Neural cell (in vitro differentiated cells): ENCODE results near the gene SSTR4. TPM values are rescaled to one million over a fixed set of nuclear protein-coding genes. Genes with fewer than 3 reads are reported as not detected.

Experiments used
- H2AFZ ChIP-seq: fragments of 200-600, 300-800 bp; sonication (generic), shearing (Covaris generic); 2 replicates; pipeline ENCODE4 v1.6.0; 2014; ENCODE audit warnings: low read depth, mild to moderate bottlenecking, antibody characterized with exemption, low read length, moderate library complexity
- H3F3A ChIP-seq: fragments of 200-600 bp; shearing (Covaris generic); 2 replicates; pipeline ENCODE4 v1.6.1; 2016; ENCODE audit warnings: mild to moderate bottlenecking, moderate library complexity, mixed read lengths, antibody characterized with exemption, low read length; ENCODE audit not compliant: insufficient read depth, poor library complexity, severe bottlenecking
- H3K27ac ChIP-seq: fragments of 200-600, 300-800 bp; sonication (generic), shearing (Covaris generic); 2 replicates; pipeline ENCODE4 v1.5.1; 2014; ENCODE audit warnings: mild to moderate bottlenecking, low read length, moderate library complexity
- H3K27me3 ChIP-seq: fragments of 300-800, 200-600 bp; sonication (generic), shearing (Covaris generic); 2 replicates; pipeline ENCODE4 v1.6.0; 2014; ENCODE audit warnings: mild to moderate bottlenecking, low read depth, low read length, moderate library complexity; ENCODE audit not compliant: insufficient read depth
- H3K36me3 ChIP-seq: fragments of 300-800, 200-600 bp; sonication (generic), shearing (Covaris generic); 2 replicates; pipeline ENCODE4 v1.5.1; 2014; ENCODE audit warnings: mild to moderate bottlenecking, antibody characterized with exemption, low read length, moderate library complexity; ENCODE audit not compliant: insufficient read depth
- H3K4me2 ChIP-seq: fragments of 300-800, 200-600 bp; sonication (generic), shearing (Covaris generic); 2 replicates; pipeline ENCODE4 v1.6.0; 2014; ENCODE audit warnings: mild to moderate bottlenecking, low read length
- H3K4me3 ChIP-seq: fragments of 300-800, 200-600 bp; sonication (generic), shearing (Covaris generic); 2 replicates; pipeline ENCODE4 v1.5.1; 2014; ENCODE audit warnings: mild to moderate bottlenecking, low read length, moderate library complexity
- H3K79me2 ChIP-seq: fragments of 200-600 bp; shearing (Covaris generic); replicated peaks from 2 replicates; pipeline ENCODE4 v1.6.0; 2014; ENCODE audit warnings: mild to moderate bottlenecking, low read length, moderate library complexity; ENCODE audit not compliant: insufficient read depth
- H3K9ac ChIP-seq: fragments of 300-800, 200-600 bp; sonication (generic), shearing (Covaris generic); 2 replicates; pipeline ENCODE4 v1.6.1; 2016; ENCODE audit warnings: mild to moderate bottlenecking, low read length, mixed read lengths
- H3K9me2 ChIP-seq: fragments of 200-600 bp; shearing (Covaris generic); 2 replicates; pipeline ENCODE4 v1.6.1; 2016; ENCODE audit warnings: mild to moderate bottlenecking, low read length, mixed read lengths; ENCODE audit not compliant: insufficient read depth
- H3K9me3 ChIP-seq: fragments of 200-600, 300-800 bp; sonication (generic), shearing (Covaris generic); 2 replicates; pipeline ENCODE4 v1.6.1; 2016; ENCODE audit warnings: mild to moderate bottlenecking, mixed run types, low read length, moderate library complexity, mixed read lengths
- H4K20me1 ChIP-seq: fragments of 200-600 bp; shearing (Covaris generic); 2 replicates; pipeline ENCODE4 v1.6.1; 2016; ENCODE audit warnings: mild to moderate bottlenecking, mixed run types; ENCODE audit not compliant: insufficient read depth
- EP300 ChIP-seq: fragments of 450-650 bp; conservative IDR thresholded peaks from 2 replicates; pipeline ENCODE4 v1.6.1; 2014; ENCODE audit warnings: antibody characterized with exemption, mild to moderate bottlenecking, moderate library complexity; ENCODE audit not compliant: poor library complexity, severe bottlenecking
- EZH2 ChIP-seq: fragments of 200-600, 300-800 bp; shearing (Covaris generic), sonication (generic); IDR thresholded peaks from 2 replicates; pipeline ENCODE4 v1.6.1; 2014; ENCODE audit warnings: antibody characterized with exemption, low read length, borderline replicate concordance, mild to moderate bottlenecking; ENCODE audit not compliant: insufficient read depth, poor library complexity, severe bottlenecking
- MXI1 ChIP-seq: fragments of 450-650 bp; conservative IDR thresholded peaks from 2 replicates; pipeline ENCODE4 v1.6.1; 2014; ENCODE audit warnings: antibody characterized with exemption, mild to moderate bottlenecking; ENCODE audit not compliant: poor library complexity, severe bottlenecking
- POLR2AphosphoS5 ChIP-seq: IDR thresholded peaks from 2 replicates; pipeline ENCODE4 v1.6.1; 2012
- RAD21 ChIP-seq: fragments of 450-650 bp; conservative IDR thresholded peaks from 2 replicates; pipeline ENCODE4 v1.6.1; 2014; ENCODE audit warnings: antibody characterized with exemption, mild to moderate bottlenecking, moderate library complexity
- SMC3 ChIP-seq: fragments of 450-650 bp; conservative IDR thresholded peaks from 2 replicates; pipeline ENCODE4 v1.6.1; 2014; ENCODE audit warnings: antibody characterized with exemption, mild to moderate bottlenecking, moderate library complexity; ENCODE audit not compliant: poor library complexity
- TAF1 ChIP-seq: IDR thresholded peaks from 2 replicates; pipeline ENCODE4 v1.6.1; 2012; ENCODE audit warnings: low read depth
- polyA plus RNA-seq: library from polyadenylated mRNA; depleted of rRNA; stranded (reverse); fragments of >200 nt; gene quantifications from 2 replicates; pipeline ENCODE4 v1.2.3, GENCODE V29; 2014
- TF ChIP-seq, protein P1 (sequence below): fragments of 450-650 bp; IDR thresholded peaks from 2 replicates; pipeline ENCODE4 v1.5.1; 2014; ENCODE audit warnings: antibody characterized with exemption, mild to moderate bottlenecking, moderate library complexity; ENCODE audit not compliant: poor library complexity, severe bottlenecking
- TF ChIP-seq, protein P2 (sequence below): IDR thresholded peaks from 2 replicates; pipeline ENCODE4 v1.6.1; 2012; ENCODE audit warnings: borderline replicate concordance

Gene SSTR4
- polyA plus RNA-seq, 1 donor from 2014 or later, result not detected

DNA sequence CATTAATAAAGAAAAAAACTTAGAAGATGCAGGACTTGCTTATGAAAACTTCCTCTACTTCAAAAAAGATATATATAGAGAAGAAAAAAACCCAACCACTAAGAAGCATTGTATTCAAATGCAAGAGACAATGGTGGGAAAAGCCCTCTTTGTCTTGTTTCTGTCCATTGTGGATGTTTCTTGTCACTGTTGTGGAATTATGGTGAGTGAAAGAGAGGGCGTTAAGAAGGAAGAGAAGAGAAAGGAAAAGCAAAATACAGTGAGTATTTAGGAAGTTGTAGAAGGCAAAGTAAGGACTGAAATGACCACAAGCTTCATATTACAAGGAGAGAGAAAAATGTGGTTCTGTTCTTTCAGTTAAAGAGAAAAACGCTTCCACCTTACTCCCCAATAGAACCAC is 28.5 kb downstream of the SSTR4 start:
- H3F3A ChIP-seq, result no peaks in the 10 kb centered on the region
- no peaks in the 10 kb centered on the region for H4K20me1 ChIP-seq
- no peaks in the 10 kb centered on the region for H3K9me3 ChIP-seq
- H3K4me2 ChIP-seq, result no peak overlapping the region
- no peak overlapping the region for H3K4me3 ChIP-seq
- no peak overlapping the region for H3K9ac ChIP-seq
- no peak overlapping the region for H2AFZ ChIP-seq
- no peaks in the 10 kb centered on the region for H3K36me3 ChIP-seq
- no peaks in the 10 kb centered on the region for H3K79me2 ChIP-seq
- TF ChIP-seq EZH2 (no peak), RAD21 (no peak), EP300 (no peak), TAF1 (no peak), POLR2AphosphoS5 (no peak), SMC3 (no peak), MXI1 (no peak)
- TF ChIP-seq, protein P1, sequence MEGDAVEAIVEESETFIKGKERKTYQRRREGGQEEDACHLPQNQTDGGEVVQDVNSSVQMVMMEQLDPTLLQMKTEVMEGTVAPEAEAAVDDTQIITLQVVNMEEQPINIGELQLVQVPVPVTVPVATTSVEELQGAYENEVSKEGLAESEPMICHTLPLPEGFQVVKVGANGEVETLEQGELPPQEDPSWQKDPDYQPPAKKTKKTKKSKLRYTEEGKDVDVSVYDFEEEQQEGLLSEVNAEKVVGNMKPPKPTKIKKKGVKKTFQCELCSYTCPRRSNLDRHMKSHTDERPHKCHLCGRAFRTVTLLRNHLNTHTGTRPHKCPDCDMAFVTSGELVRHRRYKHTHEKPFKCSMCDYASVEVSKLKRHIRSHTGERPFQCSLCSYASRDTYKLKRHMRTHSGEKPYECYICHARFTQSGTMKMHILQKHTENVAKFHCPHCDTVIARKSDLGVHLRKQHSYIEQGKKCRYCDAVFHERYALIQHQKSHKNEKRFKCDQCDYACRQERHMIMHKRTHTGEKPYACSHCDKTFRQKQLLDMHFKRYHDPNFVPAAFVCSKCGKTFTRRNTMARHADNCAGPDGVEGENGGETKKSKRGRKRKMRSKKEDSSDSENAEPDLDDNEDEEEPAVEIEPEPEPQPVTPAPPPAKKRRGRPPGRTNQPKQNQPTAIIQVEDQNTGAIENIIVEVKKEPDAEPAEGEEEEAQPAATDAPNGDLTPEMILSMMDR, result no peak
- TF ChIP-seq, protein P2, sequence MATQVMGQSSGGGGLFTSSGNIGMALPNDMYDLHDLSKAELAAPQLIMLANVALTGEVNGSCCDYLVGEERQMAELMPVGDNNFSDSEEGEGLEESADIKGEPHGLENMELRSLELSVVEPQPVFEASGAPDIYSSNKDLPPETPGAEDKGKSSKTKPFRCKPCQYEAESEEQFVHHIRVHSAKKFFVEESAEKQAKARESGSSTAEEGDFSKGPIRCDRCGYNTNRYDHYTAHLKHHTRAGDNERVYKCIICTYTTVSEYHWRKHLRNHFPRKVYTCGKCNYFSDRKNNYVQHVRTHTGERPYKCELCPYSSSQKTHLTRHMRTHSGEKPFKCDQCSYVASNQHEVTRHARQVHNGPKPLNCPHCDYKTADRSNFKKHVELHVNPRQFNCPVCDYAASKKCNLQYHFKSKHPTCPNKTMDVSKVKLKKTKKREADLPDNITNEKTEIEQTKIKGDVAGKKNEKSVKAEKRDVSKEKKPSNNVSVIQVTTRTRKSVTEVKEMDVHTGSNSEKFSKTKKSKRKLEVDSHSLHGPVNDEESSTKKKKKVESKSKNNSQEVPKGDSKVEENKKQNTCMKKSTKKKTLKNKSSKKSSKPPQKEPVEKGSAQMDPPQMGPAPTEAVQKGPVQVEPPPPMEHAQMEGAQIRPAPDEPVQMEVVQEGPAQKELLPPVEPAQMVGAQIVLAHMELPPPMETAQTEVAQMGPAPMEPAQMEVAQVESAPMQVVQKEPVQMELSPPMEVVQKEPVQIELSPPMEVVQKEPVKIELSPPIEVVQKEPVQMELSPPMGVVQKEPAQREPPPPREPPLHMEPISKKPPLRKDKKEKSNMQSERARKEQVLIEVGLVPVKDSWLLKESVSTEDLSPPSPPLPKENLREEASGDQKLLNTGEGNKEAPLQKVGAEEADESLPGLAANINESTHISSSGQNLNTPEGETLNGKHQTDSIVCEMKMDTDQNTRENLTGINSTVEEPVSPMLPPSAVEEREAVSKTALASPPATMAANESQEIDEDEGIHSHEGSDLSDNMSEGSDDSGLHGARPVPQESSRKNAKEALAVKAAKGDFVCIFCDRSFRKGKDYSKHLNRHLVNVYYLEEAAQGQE, result no peak
- H3K9me2 ChIP-seq, result no peaks in the 10 kb centered on the region
- H3K27me3 ChIP-seq, result peaks cover 22% of the 10 kb centered on the region
- no peak overlapping the region for H3K27ac ChIP-seq

DNA sequence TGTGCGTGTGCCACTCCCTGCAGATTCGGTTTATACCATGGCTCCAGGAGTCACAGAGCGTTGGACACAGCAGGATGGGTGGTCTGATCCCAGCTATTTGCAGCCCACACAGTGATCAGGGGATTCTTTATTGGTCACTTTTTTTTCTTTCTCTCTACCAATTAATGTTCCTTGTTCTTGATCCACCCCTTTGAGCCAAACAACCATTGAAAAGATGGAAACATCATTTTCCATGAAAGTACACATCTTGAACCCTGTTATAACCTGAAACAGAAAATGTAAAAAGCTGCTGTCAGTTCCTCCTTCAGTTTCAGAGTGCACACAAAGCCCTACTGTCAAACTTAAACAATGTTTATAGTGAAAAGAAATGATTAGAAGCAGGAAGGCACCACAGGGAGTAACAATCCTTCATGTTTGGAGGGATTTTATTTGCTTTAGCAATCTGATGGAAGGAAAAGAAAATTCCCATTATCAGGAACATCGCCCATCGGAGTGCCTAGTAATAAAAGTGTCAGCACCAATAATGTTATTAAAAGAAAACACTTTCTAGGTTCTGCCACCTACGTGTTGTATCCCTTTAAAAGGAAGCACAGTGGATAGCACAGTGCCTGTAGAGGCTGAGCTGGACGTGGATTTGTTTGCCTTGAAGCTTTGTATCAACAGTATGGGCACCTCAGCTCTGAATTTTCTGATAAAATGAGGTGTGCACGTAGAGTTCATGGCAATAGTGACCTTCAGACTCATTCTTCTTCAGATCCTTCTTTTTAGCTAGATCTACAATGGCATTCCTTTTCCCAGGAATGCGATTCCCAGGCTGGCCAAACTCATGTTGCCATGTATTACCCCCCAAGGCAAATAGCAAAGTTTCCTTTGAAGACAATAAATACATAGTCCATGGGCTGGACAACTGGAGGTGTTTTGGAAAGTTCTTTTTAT is 30.4 kb downstream of the SSTR4 start:
- H3K27me3 ChIP-seq, result peaks cover 22% of the 10 kb centered on the region
- no peak overlapping the region for H3K9ac ChIP-seq
- TF ChIP-seq, protein P1, result no peak
- TF ChIP-seq, protein P2, result peak; percentile 100
- TF ChIP-seq SMC3 (no peak), POLR2AphosphoS5 (peak; percentile 91), EP300 (peak; percentile 86), TAF1 (no peak)
- H3K9me2 ChIP-seq, result no peaks in the 10 kb centered on the region
- no peaks in the 10 kb centered on the region for H4K20me1 ChIP-seq
- no peak overlapping the region for H3K27ac ChIP-seq
- H2AFZ ChIP-seq, result no peak overlapping the region
- no peaks in the 10 kb centered on the region for H3K9me3 ChIP-seq
- H3K36me3 ChIP-seq, result no peaks in the 10 kb centered on the region
- H3F3A ChIP-seq, result no peaks in the 10 kb centered on the region
- H3K4me3 ChIP-seq, result no peak overlapping the region
- no peaks in the 10 kb centered on the region for H3K79me2 ChIP-seq
- H3K4me2 ChIP-seq, result peak overlapping the region; percentile 32
